ENCODE data around the gene CATSPER1. TPM values are rescaled to one million over a fixed set of nuclear protein-coding genes. Genes with fewer than 3 reads are reported as not detected.

CATSPER1 gene
- total RNA-seq, 1 donor from 2014 or later: not detected

GRCh38 chr11:66052664-66052982 is 26.3 kb upstream of the CATSPER1 start:
- Mint-ChIP-seq H3K4me1 (peaks cover 44% of the 10 kb centered on the region), H3K4me3 (peak overlapping the region; percentile 100), H3K9me3 (no peaks in the 10 kb centered on the region), H3K36me3 (ENCODE audit: low read depth) (peaks cover 13% of the 10 kb centered on the region), H3K27ac (ENCODE audit: unreplicated experiment) (peak overlapping the region; percentile 99), H3K27me3 (ENCODE audit: low read depth) (no peaks in the 10 kb centered on the region)
- TF ChIP-seq CTCF (conservative IDR thresholded peaks at IDR 0.05): no peak
- no peak for DNase-seq (ENCODE audit: low read depth, low spot score)

- Mint-ChIP-seq H3K4me3 (peak within 1 kb of the TSS; percentile 100), H3K36me3 (ENCODE audit: low read depth) (peaks cover 13% of the 10 kb centered on the region), H3K9me3 (no peaks in the 10 kb centered on the region), H3K27ac (ENCODE audit: unreplicated experiment) (peak within 1 kb of the TSS; percentile 99), H3K27me3 (ENCODE audit: low read depth) (no peaks in the 10 kb centered on the region), H3K4me1 (peaks cover 44% of the 10 kb centered on the region)
- TF ChIP-seq CTCF (conservative IDR thresholded peaks at IDR 0.05): no peak
- peak; percentile 90 for DNase-seq (ENCODE audit: low read depth, low spot score)
These were observed 25.7 kb upstream of the CATSPER1 start, which contains the start of gene SF3B2 for GRCh38 chr11:66051766-66052663. Gene SF3B2, plus strand, starts transcription at chr11:66052364. Its CDS starts 21 bp downstream, at chr11:66052385.

- Mint-ChIP-seq H3K27me3 (ENCODE audit: low read depth) (no peaks in the 10 kb centered on the region), H3K9me3 (no peaks in the 10 kb centered on the region), H3K4me1 (peaks cover 44% of the 10 kb centered on the region), H3K4me3 (peak overlapping the region; percentile 100), H3K36me3 (ENCODE audit: low read depth) (peaks cover 13% of the 10 kb centered on the region), H3K27ac (ENCODE audit: unreplicated experiment) (peak overlapping the region; percentile 59)
- no peak for TF ChIP-seq CTCF (conservative IDR thresholded peaks at IDR 0.05)
- no peak for DNase-seq (ENCODE audit: low read depth, low spot score)
These were observed 25.1 kb upstream of the CATSPER1 start for GRCh38 chr11:66051371-66051765.

GRCh38 chr11:66050581-66051231 is 24.4 kb upstream of the CATSPER1 start:
- H3K27me3 Mint-ChIP-seq (ENCODE audit: low read depth): no peaks in the 10 kb centered on the region
- H3K9me3 Mint-ChIP-seq: no peaks in the 10 kb centered on the region
- peaks cover 13% of the 10 kb centered on the region for H3K36me3 Mint-ChIP-seq (ENCODE audit: low read depth)
- H3K27ac Mint-ChIP-seq (ENCODE audit: unreplicated experiment): peak overlapping the region; percentile 59
- no peak for TF ChIP-seq CTCF (conservative IDR thresholded peaks at IDR 0.05)
- no peak for DNase-seq (ENCODE audit: low read depth, low spot score)
- peaks cover 44% of the 10 kb centered on the region for H3K4me1 Mint-ChIP-seq
- peak overlapping the region; percentile 100 for H3K4me3 Mint-ChIP-seq

GRCh38 chr11:66048547-66049323 is 22.5 kb upstream of the CATSPER1 start, which contains the start of gene GAL3ST3:
Gene GAL3ST3, minus strand, starts transcription at chr11:66049161. Its CDS starts 3,746 bp downstream, at chr11:66045415.
- peak within 1 kb of the TSS; percentile 57 for H3K27ac Mint-ChIP-seq (ENCODE audit: unreplicated experiment)
- TF ChIP-seq CTCF (conservative IDR thresholded peaks at IDR 0.05): no peak
- peaks cover 50% of the 10 kb centered on the region for H3K4me1 Mint-ChIP-seq

More at GRCh38 chr11:66048547-66049323, 22.5 kb upstream of the CATSPER1 start, which contains the start of gene GAL3ST3:
- DNase-seq (ENCODE audit: low read depth, low spot score): no peak
- H3K4me3 Mint-ChIP-seq: peak within 1 kb of the TSS; percentile 86
- H3K27me3 Mint-ChIP-seq (ENCODE audit: low read depth): no peaks in the 10 kb centered on the region
- no peaks in the 10 kb centered on the region for H3K9me3 Mint-ChIP-seq
- H3K36me3 Mint-ChIP-seq (ENCODE audit: low read depth): peaks cover 7% of the 10 kb centered on the region
